Measurements from ENCODE around the gene CHCT1. TPM values are rescaled to one million over a fixed set of nuclear protein-coding genes. Genes with fewer than 3 reads are reported as not detected.

Gene CHCT1
- total and polyA plus RNA-seq, 2 donors (not counting 1 experiment from before 2014, with no cell fraction given), result not detected

DNA sequence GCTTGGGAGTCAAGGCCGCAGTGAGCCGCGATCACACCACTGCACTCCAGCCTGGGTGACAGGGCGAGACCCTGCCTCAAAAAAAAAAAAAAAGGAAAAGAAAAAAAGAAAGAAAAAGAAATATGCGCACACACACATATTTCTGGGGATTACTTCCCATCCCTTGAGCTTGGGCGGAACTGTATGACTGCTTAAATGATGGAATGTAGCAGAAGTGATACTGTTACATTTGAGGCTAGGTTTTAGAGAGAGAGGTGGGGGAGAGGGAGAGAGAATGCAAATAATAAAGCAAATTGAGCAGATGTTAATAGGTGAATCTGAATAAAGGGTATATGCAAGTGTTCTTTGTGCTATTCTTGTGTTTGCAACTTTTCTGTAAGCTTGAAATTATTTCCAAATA lies 18.3 kb upstream of the CHCT1 start:
- no peak for TF ChIP-seq EZH2 (IDR thresholded peaks at IDR 0.05; ENCODE audit: borderline replicate concordance, insufficient read depth, low read depth, low read length, poor library complexity, severe bottlenecking)
- TF ChIP-seq, protein P1, sequence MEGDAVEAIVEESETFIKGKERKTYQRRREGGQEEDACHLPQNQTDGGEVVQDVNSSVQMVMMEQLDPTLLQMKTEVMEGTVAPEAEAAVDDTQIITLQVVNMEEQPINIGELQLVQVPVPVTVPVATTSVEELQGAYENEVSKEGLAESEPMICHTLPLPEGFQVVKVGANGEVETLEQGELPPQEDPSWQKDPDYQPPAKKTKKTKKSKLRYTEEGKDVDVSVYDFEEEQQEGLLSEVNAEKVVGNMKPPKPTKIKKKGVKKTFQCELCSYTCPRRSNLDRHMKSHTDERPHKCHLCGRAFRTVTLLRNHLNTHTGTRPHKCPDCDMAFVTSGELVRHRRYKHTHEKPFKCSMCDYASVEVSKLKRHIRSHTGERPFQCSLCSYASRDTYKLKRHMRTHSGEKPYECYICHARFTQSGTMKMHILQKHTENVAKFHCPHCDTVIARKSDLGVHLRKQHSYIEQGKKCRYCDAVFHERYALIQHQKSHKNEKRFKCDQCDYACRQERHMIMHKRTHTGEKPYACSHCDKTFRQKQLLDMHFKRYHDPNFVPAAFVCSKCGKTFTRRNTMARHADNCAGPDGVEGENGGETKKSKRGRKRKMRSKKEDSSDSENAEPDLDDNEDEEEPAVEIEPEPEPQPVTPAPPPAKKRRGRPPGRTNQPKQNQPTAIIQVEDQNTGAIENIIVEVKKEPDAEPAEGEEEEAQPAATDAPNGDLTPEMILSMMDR (IDR thresholded peaks at IDR 0.05), result no peak
- Histone ChIP-seq H2AFZ (ENCODE audit: insufficient read depth, low read depth, low read length, poor library complexity, severe bottlenecking) (no peak overlapping the region), H3K4me3 (ENCODE audit: control extremely low read depth in 1 of 5, extremely low read depth in 1 of 5, insufficient read depth in 1 of 5, low read depth in 2 of 5, low read length in 4 of 5) (no peak overlapping the region), H3K4me1 (ENCODE audit: control insufficient read depth in 2 of 2, insufficient read depth in 2 of 2, low read length in 2 of 2) (peaks cover 10 to 25% of the 10 kb centered on the region in 2 donors), H3K27ac (ENCODE audit: low read length in 2 of 2) (no peak overlapping the region), H3K9me3 (ENCODE audit: control extremely low read depth in 1 of 3, control insufficient read depth in 2 of 3, insufficient read depth in 1 of 3, low read length in 2 of 3) (no peaks in the 10 kb centered on the region), H3K4me2 (replicated peaks; ENCODE audit: low read depth, low read length, poor library complexity, severe bottlenecking) (no peak overlapping the region), H3K27me3 (replicated peaks in 1 of 4; ENCODE audit: control extremely low read depth in 1 of 4, control insufficient read depth in 3 of 4, insufficient read depth in 4 of 4, low read length in 3 of 4) (no peaks in the 10 kb centered on the region), H3K9ac (ENCODE audit: low read length) (no peak overlapping the region), H4K20me1 (ENCODE audit: control insufficient read depth, insufficient read depth, low read length, poor library complexity, severe bottlenecking) (no peaks in the 10 kb centered on the region), H3K36me3 (replicated peaks in 1 of 2; ENCODE audit: control extremely low read depth in 1 of 2, control insufficient read depth in 1 of 2, extremely low read depth in 1 of 2, insufficient read depth in 2 of 2, low read length in 1 of 2) (no peaks in the 10 kb centered on the region), H3K79me2 (ENCODE audit: control insufficient read depth, insufficient read depth, low read length) (no peaks in the 10 kb centered on the region)
- whole genome bisulfite sequencing (ENCODE audit: insufficient coverage), result 100% methylated on average over 4 of the region's 6 CpGs
- POLR2A ChIA-PET, result interaction anchor here (0.7 to 1.4 kb wide), 2 partner anchors 12 to 37 kb away, joined by 3 to 6 read pairs; partner anchors contain the start of gene USP32
- Mint-ChIP-seq H3K27ac (no peak overlapping the region), H3K9me3 (ENCODE audit: insufficient read depth) (no peaks in the 10 kb centered on the region), H3K4me1 (peaks cover 32% of the 10 kb centered on the region), H3K27me3 (no peaks in the 10 kb centered on the region), H3K4me3 (no peak overlapping the region)
- DNase-seq (no peak), ATAC-seq (ENCODE audit: low read depth) (no peak)
- CTCF ChIA-PET, result interaction anchor here (0.6 to 2.1 kb wide), 3 partner anchors 17 to 33 kb away, joined by 3 to 7 read pairs (median 3); no protein-coding TSS in a partner anchor
- intact Hi-C loops (cut with micrococcal nuclease), result no loop called here

DNA sequence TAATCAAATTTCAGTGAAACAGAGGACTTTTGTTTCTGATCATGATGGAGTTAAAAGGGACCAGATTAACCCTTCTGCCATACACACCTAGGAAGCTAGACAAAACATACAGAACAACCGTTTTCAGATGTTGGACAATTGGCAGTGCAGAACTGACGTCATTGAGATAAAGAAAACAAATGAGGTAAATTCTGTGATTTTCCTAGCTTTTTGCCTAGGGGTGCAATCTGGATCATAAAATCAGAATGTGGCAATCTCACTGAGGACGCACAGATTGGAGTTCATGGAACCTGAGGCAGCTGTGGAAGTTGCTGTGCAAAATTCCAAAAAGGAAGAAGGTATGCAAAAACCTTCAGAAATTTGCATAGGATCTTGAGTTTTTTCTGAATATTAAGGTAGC lies 15.4 kb upstream of the CHCT1 start:
- Histone ChIP-seq H3K27ac (ENCODE audit: low read length in 2 of 2) (no peak overlapping the region), H3K36me3 (replicated peaks in 1 of 2; ENCODE audit: control extremely low read depth in 1 of 2, control insufficient read depth in 1 of 2, extremely low read depth in 1 of 2, insufficient read depth in 2 of 2, low read length in 1 of 2) (no peaks in the 10 kb centered on the region), H3K4me1 (ENCODE audit: control insufficient read depth in 2 of 2, insufficient read depth in 2 of 2, low read length in 2 of 2) (peaks cover 7 to 12% of the 10 kb centered on the region in 2 donors), H4K20me1 (ENCODE audit: control insufficient read depth, insufficient read depth, low read length, poor library complexity, severe bottlenecking) (no peaks in the 10 kb centered on the region), H2AFZ (ENCODE audit: insufficient read depth, low read depth, low read length, poor library complexity, severe bottlenecking) (no peak overlapping the region), H3K4me2 (replicated peaks; ENCODE audit: low read depth, low read length, poor library complexity, severe bottlenecking) (no peak overlapping the region), H3K9me3 (ENCODE audit: control extremely low read depth in 1 of 3, control insufficient read depth in 2 of 3, insufficient read depth in 1 of 3, low read length in 2 of 3) (peaks cover 0 to 4% (median 1%) of the 10 kb centered on the region in 3 donors), H3K27me3 (replicated peaks in 1 of 4; ENCODE audit: control extremely low read depth in 1 of 4, control insufficient read depth in 3 of 4, insufficient read depth in 4 of 4, low read length in 3 of 4) (no peaks in the 10 kb centered on the region), H3K9ac (ENCODE audit: low read length) (no peak overlapping the region), H3K79me2 (ENCODE audit: control insufficient read depth, insufficient read depth, low read length) (no peaks in the 10 kb centered on the region), H3K4me3 (ENCODE audit: control extremely low read depth in 1 of 5, extremely low read depth in 1 of 5, insufficient read depth in 1 of 5, low read depth in 2 of 5, low read length in 4 of 5) (no peak overlapping the region)
- ATAC-seq (ENCODE audit: low read depth) (no peak), DNase-seq (no peak)
- Mint-ChIP-seq H3K4me3 (no peak overlapping the region), H3K9me3 (ENCODE audit: insufficient read depth) (no peaks in the 10 kb centered on the region), H3K4me1 (peaks cover 11% of the 10 kb centered on the region), H3K27me3 (no peaks in the 10 kb centered on the region), H3K27ac (no peak overlapping the region)
- TF ChIP-seq, protein P1 (IDR thresholded peaks at IDR 0.05), result no peak
- no peak for TF ChIP-seq EZH2 (IDR thresholded peaks at IDR 0.05; ENCODE audit: borderline replicate concordance, insufficient read depth, low read depth, low read length, poor library complexity, severe bottlenecking)
- WGBS (ENCODE audit: insufficient coverage), result 85% methylated on average over 3 of the region's 3 CpGs
- ChIA-PET POLR2A (no interaction called here), CTCF (interaction anchor here (1.7 kb wide), 2 partner anchors 12 to 14 kb away, joined by 3 to 6 read pairs; no protein-coding TSS in a partner anchor)
- intact Hi-C loops (cut with micrococcal nuclease), result no loop called here
